ENCODE measurements around the gene SSNA1.

Gene SSNA1

GRCh38 chr9:137140151-137141012, 48.1 kb upstream of the SSNA1 start:
- TF ChIP-seq CEBPB (IDR thresholded peaks at IDR 0.05) (no peak), REST (IDR thresholded peaks at IDR 0.05; ENCODE audit: low read depth) (peak; percentile 72)

- TF ChIP-seq EGR1 (IDR thresholded peaks at IDR 0.05) (no peak), YY1 (IDR thresholded peaks at IDR 0.05; ENCODE audit: low read depth) (no peak), EP300 (IDR thresholded peaks at IDR 0.05; ENCODE audit: borderline replicate concordance) (no peak), TEAD4 (IDR thresholded peaks at IDR 0.05) (no peak), MAX (IDR thresholded peaks at IDR 0.05) (no peak), RAD21 (IDR thresholded peaks at IDR 0.05; ENCODE audit: low read depth) (no peak), TAF1 (IDR thresholded peaks at IDR 0.05; ENCODE audit: low read depth) (no peak), CREB1 (IDR thresholded peaks at IDR 0.05; ENCODE audit: low read depth) (no peak), FOXM1 (IDR thresholded peaks at IDR 0.05; ENCODE audit: borderline replicate concordance, low read depth) (no peak), ZBTB7A (IDR thresholded peaks at IDR 0.05; ENCODE audit: low read depth) (no peak), USF1 (IDR thresholded peaks at IDR 0.05) (no peak), NFIC (IDR thresholded peaks at IDR 0.05) (no peak), TCF12 (IDR thresholded peaks at IDR 0.05; ENCODE audit: low read depth) (no peak), CEBPB (IDR thresholded peaks at IDR 0.05) (no peak)
Observed at GRCh38 chr9:137141050-137141810, 47.2 kb upstream of the SSNA1 start.

GRCh38 chr9:137141976-137142936, 46.2 kb upstream of the SSNA1 start:
- TF ChIP-seq CREB1 (IDR thresholded peaks at IDR 0.05; ENCODE audit: low read depth) = no peak
- no peak for TF ChIP-seq NFIC (IDR thresholded peaks at IDR 0.05)
- TF ChIP-seq RAD21 (IDR thresholded peaks at IDR 0.05; ENCODE audit: low read depth) = no peak
- TF ChIP-seq TEAD4 (IDR thresholded peaks at IDR 0.05) = no peak
- no peak for TF ChIP-seq MAX (IDR thresholded peaks at IDR 0.05)
- no peak for TF ChIP-seq EP300 (IDR thresholded peaks at IDR 0.05; ENCODE audit: borderline replicate concordance)
- TF ChIP-seq REST (IDR thresholded peaks at IDR 0.05; ENCODE audit: low read depth) = no peak
- no peak for TF ChIP-seq USF1 (IDR thresholded peaks at IDR 0.05)
- no peak for TF ChIP-seq YY1 (IDR thresholded peaks at IDR 0.05; ENCODE audit: low read depth)
- TF ChIP-seq TCF12 (IDR thresholded peaks at IDR 0.05; ENCODE audit: low read depth) = no peak

- TF ChIP-seq CEBPB (IDR thresholded peaks at IDR 0.05) = no peak
- no peak for TF ChIP-seq REST (IDR thresholded peaks at IDR 0.05; ENCODE audit: low read depth)
- TF ChIP-seq CREB1 (IDR thresholded peaks at IDR 0.05; ENCODE audit: low read depth) = no peak
- no peak for TF ChIP-seq ZBTB7A (IDR thresholded peaks at IDR 0.05; ENCODE audit: low read depth)
- TF ChIP-seq YY1 (IDR thresholded peaks at IDR 0.05; ENCODE audit: low read depth) = no peak
- no peak for TF ChIP-seq FOXM1 (IDR thresholded peaks at IDR 0.05; ENCODE audit: borderline replicate concordance, low read depth)
- no peak for TF ChIP-seq RAD21 (IDR thresholded peaks at IDR 0.05; ENCODE audit: low read depth)
- no peak for TF ChIP-seq EGR1 (IDR thresholded peaks at IDR 0.05)
Observed at GRCh38 chr9:137143459-137143858, 45.0 kb upstream of the SSNA1 start.

All from Ishikawa (cell line).